Upper lobe of left lung (tissue), 4 donors: ENCODE results near the gene GATAD2B.

ENCODE experiments used
- CTCF ChIP-seq, 6 experiments: fragments of 450-650 bp in 4 of 6; fragments of 200-600 bp in 2 of 6; sonication (generic) in 2 of 6; IDR thresholded peaks; one replicate each; pipeline ENCODE4 v1.5.1; 2016 to 2019; ENCODE audit warnings: antibody characterized with exemption in 6 of 6
- EP300 ChIP-seq, 4 donors: sonication (generic); formaldehyde crosslinking; IDR thresholded peaks; one replicate each; pipeline ENCODE4 v1.5.1; 2017; ENCODE audit warnings: antibody characterized with exemption in 4 of 4, control low read depth in 2 of 4
- POLR2A ChIP-seq, 4 donors: fragments of 450-650 bp; IDR thresholded peaks; one replicate each; pipeline ENCODE4 v1.5.1; 2016 to 2017; ENCODE audit warnings: antibody characterized with exemption in 4 of 4, mild to moderate bottlenecking in 2 of 4
- POLR2AphosphoS5 ChIP-seq, 2 donors: sonication (generic); formaldehyde crosslinking; IDR thresholded peaks; one replicate each; pipeline ENCODE4 v1.5.1; 2017; ENCODE audit warnings: antibody characterized with exemption in 2 of 2

- TF ChIP-seq POLR2AphosphoS5 (IDR thresholded peaks at IDR 0.05) (peak in 1 of 2 donors; percentile 45), CTCF (IDR thresholded peaks at IDR 0.05) (no peak), EP300 (IDR thresholded peaks at IDR 0.05) (no peak), POLR2A (IDR thresholded peaks at IDR 0.05) (peak in 1 of 4 donors; percentile 57)
These were observed 147.9 kb downstream of the GATAD2B start, which contains the start of gene SLC27A3 for GRCh38 chr1:153774780-153775457.
